HepG2 (cell line): ENCODE data around the gene OTUB2. TPM values are rescaled to one million over a fixed set of nuclear protein-coding genes. Genes with fewer than 3 reads are reported as not detected.

Source experiments
- CREB1 ChIP-seq, 2 experiments: fragments of 450-650 bp in 1 of 2; IDR thresholded peaks; 2 replicates each; pipeline ENCODE4 v1.6.1; 2016 to 2017; ENCODE audit warnings: control low read depth in 1 of 2, mild to moderate bottlenecking in 1 of 2, missing compliant biosample characterization in 1 of 2, missing genetic modification characterization in 1 of 2
- CTCF ChIP-seq: sonication (generic); formaldehyde crosslinking; IDR thresholded peaks from 2 replicates; pipeline ENCODE4 v1.5.0; 2020; ENCODE audit warnings: mild to moderate bottlenecking, missing genetic modification reagents, moderate library complexity
- ELF3 ChIP-seq: IDR thresholded peaks from 2 replicates; pipeline ENCODE4 v1.6.1; 2016; ENCODE audit warnings: missing genetic modification reagents, missing compliant biosample characterization
- HOMEZ ChIP-seq: IDR thresholded peaks from 2 replicates; pipeline ENCODE4 v1.6.1; 2016; ENCODE audit warnings: low read depth
- MLLT10 ChIP-seq: sonication (generic); formaldehyde crosslinking; IDR thresholded peaks from 2 replicates; pipeline ENCODE4 v1.4.0; 2020; ENCODE audit warnings: missing genetic modification reagents
- MZF1 ChIP-seq: sonication (generic); formaldehyde crosslinking; IDR thresholded peaks from 2 replicates; pipeline ENCODE4 v1.8.1; 2023; ENCODE audit warnings: mild to moderate bottlenecking, missing genetic modification reagents, borderline replicate concordance
- SALL1 ChIP-seq: sonication (generic); formaldehyde crosslinking; IDR thresholded peaks from 2 replicates; pipeline ENCODE4 v1.8.0; 2022; ENCODE audit warnings: mild to moderate bottlenecking, missing genetic modification reagents
- SAP130 ChIP-seq: IDR thresholded peaks from 2 replicates; pipeline ENCODE4 v1.6.1; 2016; ENCODE audit warnings: low read depth
- TRAFD1 ChIP-seq: sonication (generic); formaldehyde crosslinking; IDR thresholded peaks from 2 replicates; pipeline ENCODE4 v1.5.1; 2020; ENCODE audit warnings: missing genetic modification reagents, mild to moderate bottlenecking, borderline replicate concordance
- ZNF124 ChIP-seq: sonication (generic); formaldehyde crosslinking; IDR thresholded peaks from 2 replicates; pipeline ENCODE4 v1.4.0; 2020; ENCODE audit warnings: missing genetic modification reagents
- ZNF230 ChIP-seq: sonication (generic); formaldehyde crosslinking; IDR thresholded peaks from 2 replicates; pipeline ENCODE4 v1.4.0; 2020; ENCODE audit warnings: mild to moderate bottlenecking, missing genetic modification reagents
- ZNF44 ChIP-seq: sonication (generic); formaldehyde crosslinking; IDR thresholded peaks from 2 replicates; pipeline ENCODE4 v1.5.1; 2020; ENCODE audit warnings: mild to moderate bottlenecking, missing genetic modification reagents
- ZNF547 ChIP-seq: sonication (generic); formaldehyde crosslinking; IDR thresholded peaks from 2 replicates; pipeline ENCODE4 v1.5.1; 2020; ENCODE audit warnings: mild to moderate bottlenecking, missing genetic modification reagents
- ZNF713 ChIP-seq: sonication (generic); formaldehyde crosslinking; IDR thresholded peaks from 2 replicates; pipeline ENCODE4 v1.4.0; 2020; ENCODE audit warnings: mild to moderate bottlenecking, missing genetic modification reagents
- ZNF724P ChIP-seq: sonication (generic); formaldehyde crosslinking; IDR thresholded peaks from 2 replicates; pipeline ENCODE4 v1.8.0; 2022; ENCODE audit warnings: missing genetic modification reagents, borderline replicate concordance
- ZNF788 ChIP-seq: sonication (generic); formaldehyde crosslinking; IDR thresholded peaks from 2 replicates; pipeline ENCODE4 v1.5.0; 2020; ENCODE audit warnings: mild to moderate bottlenecking, missing genetic modification reagents, borderline replicate concordance
- ZNF792 ChIP-seq: IDR thresholded peaks from 2 replicates; pipeline ENCODE4 v1.6.1; 2016
- polyA plus RNA-seq, 8 experiments: library from polyadenylated mRNA; depleted of rRNA in 3 of 8; stranded (reverse) in 7 of 8; unstranded in 1 of 8; fragments of >200 nt; fragmentation: Illumina TruSeq in 4 of 8; extraction: Trizol in 4 of 8; gene quantifications; 2 replicates each; pipeline versions ENCODE4 v1.2.1 to v1.2.3, GENCODE V29; 2011 to 2016; ENCODE audit warnings: low read depth in 4 of 8, missing spikeins in 1 of 8, mixed read lengths in 1 of 8; ENCODE audit not compliant: insufficient read depth in 1 of 8
- total RNA-seq, 5 experiments: library from RNA; depleted of rRNA; stranded (reverse); fragments of >200 nt; fragmentation: Illumina TruSeq; extraction: Trizol; gene quantifications; 2 replicates each; pipeline ENCODE4 v1.2.3, GENCODE V29; 2016; ENCODE audit warnings: low read depth in 1 of 5

Gene OTUB2
- total and polyA plus RNA-seq, 2 of the 13 experiments (the other 11 are each of a cell fraction or from before 2014, with no cell fraction given), result 2.2 to 2.4 TPM

GRCh38 chr14:94036313-94037167 is 10.4 kb downstream of the OTUB2 start (continued):
- TF ChIP-seq ZNF788 (CRISPR knock-in tag), result peak; percentile 19; the same call in 1 of the 2 replicates
- TF ChIP-seq ZNF230 (CRISPR knock-in tag), result no peak
- TF ChIP-seq ZNF713, result no peak
- 0 out of 2 replicates have a peak, but pooled peaks have one; percentile 46 for TF ChIP-seq ZNF547 (CRISPR knock-in tag)
- TF ChIP-seq HOMEZ (CRISPR knock-in tag), result no peak
- no peak for TF ChIP-seq SAP130 (CRISPR knock-in tag)
- no peak for TF ChIP-seq MLLT10 (CRISPR knock-in tag)
- no peak for TF ChIP-seq CREB1 (IDR thresholded peaks at IDR 0.05)
- TF ChIP-seq CREB1 (CRISPR knock-in tag; IDR thresholded peaks at IDR 0.05), result no peak
- TF ChIP-seq MZF1, result no peak
- no peak for TF ChIP-seq ZNF792 (CRISPR knock-in tag)
- TF ChIP-seq ZNF724P (CRISPR knock-in tag), result no peak
- TF ChIP-seq ELF3 (CRISPR knock-in tag), result 0 out of 2 replicates have a peak, but pooled peaks have one; percentile 24
- no peak for TF ChIP-seq ZNF44
- no peak for TF ChIP-seq TRAFD1 (CRISPR knock-in tag)
- no peak for TF ChIP-seq ZNF124
- TF ChIP-seq SALL1 (CRISPR knock-in tag), result peak; percentile 10; the same call in 1 of the 2 replicates
- TF ChIP-seq CTCF, result peak; percentile 91
- TF ChIP-seq, all 625 proteins: peak for 29
